Brain pericyte (primary cell): ENCODE results near the gene CERK.

ENCODE experiments used
- DNase-seq: peaks from one replicate; pipeline ENCODE4 v3.0.0-alpha.2; 2012; ENCODE audit warnings: low read depth, low spot score

Gene CERK

GRCh38 chr22:46678003-46678657 lies 59.9 kb downstream of the CERK start:
- DNase-seq, result no peak

- no peak for DNase-seq
These were observed 60.6 kb downstream of the CERK start for GRCh38 chr22:46677323-46678002.

GRCh38 chr22:46676881-46677280 lies 61.2 kb downstream of the CERK start:
- no peak for DNase-seq

- no peak for DNase-seq
These were observed 61.6 kb downstream of the CERK start for GRCh38 chr22:46676479-46676878.

GRCh38 chr22:46675938-46676337 lies 62.1 kb downstream of the CERK start:
- no peak for DNase-seq

GRCh38 chr22:46675479-46675878 lies 62.6 kb downstream of the CERK start:
- DNase-seq, result no peak

GRCh38 chr22:46674906-46675305 lies 63.1 kb downstream of the CERK start:
- no peak for DNase-seq

GRCh38 chr22:46674367-46674781 lies 63.7 kb downstream of the CERK start:
- no peak for DNase-seq

- DNase-seq, result no peak
These were observed 64.3 kb downstream of the CERK start for GRCh38 chr22:46673662-46674236.

- no peak for DNase-seq
These were observed 64.8 kb downstream of the CERK start for GRCh38 chr22:46673205-46673604.

GRCh38 chr22:46672731-46673130 lies 65.3 kb downstream of the CERK start:
- no peak for DNase-seq

GRCh38 chr22:46671824-46672432 lies 66.1 kb downstream of the CERK start:
- no peak for DNase-seq

- DNase-seq, result no peak
These were observed 68.9 kb downstream of the CERK start for GRCh38 chr22:46669201-46669600.

- DNase-seq, result no peak
These were observed 69.9 kb downstream of the CERK start for GRCh38 chr22:46668116-46668515.

GRCh38 chr22:46667245-46667623 lies 70.8 kb downstream of the CERK start:
- no peak for DNase-seq

- DNase-seq, result no peak
These were observed 71.3 kb downstream of the CERK start for GRCh38 chr22:46666577-46667244.

- DNase-seq, result no peak
These were observed 72.2 kb downstream of the CERK start for GRCh38 chr22:46665751-46666280.

- no peak for DNase-seq
These were observed 72.8 kb downstream of the CERK start for GRCh38 chr22:46665151-46665695.

GRCh38 chr22:46664301-46664855 lies 73.7 kb downstream of the CERK start:
- DNase-seq, result no peak

GRCh38 chr22:46663436-46664100 lies 74.5 kb downstream of the CERK start:
- no peak for DNase-seq

GRCh38 chr22:46663001-46663400 lies 75.1 kb downstream of the CERK start:
- no peak for DNase-seq
